Keratinocyte (primary cell): ENCODE measurements around the gene ADCY10.

Source experiments
- CTCF ChIP-seq, 3 experiments: IDR thresholded peaks in 1 of 3; conservative IDR thresholded peaks in 1 of 3; optimal IDR thresholded peaks in 1 of 3; 2 replicates in 2 of 3; 3 replicates in 1 of 3; pipeline versions ENCODE3 to v1.5.1; 2011; ENCODE audit warnings: low read length in 3 of 3, mild to moderate bottlenecking in 3 of 3, moderate library complexity in 2 of 3, control low read depth in 1 of 3, inconsistent platforms in 1 of 3; ENCODE audit not compliant: insufficient read depth in 2 of 3; ENCODE audit errors: extremely low read depth in 1 of 3
- EZH2 ChIP-seq: IDR thresholded peaks from one replicate; pipeline ENCODE4 v1.6.1; 2012; ENCODE audit warnings: inconsistent platforms, mild to moderate bottlenecking, low read length, moderate library complexity

GRCh38 chr1:167829868-167830267 lies 84.1 kb downstream of the ADCY10 start:
- TF ChIP-seq CTCF (optimal IDR thresholded peaks at IDR 0.05 in 1 of 3, IDR thresholded peaks at IDR 0.05 in 1 of 3, conservative IDR thresholded peaks at IDR 0.05 in 1 of 3; ENCODE audit: extremely low read depth in 1 of 3, insufficient read depth in 2 of 3, low read length in 3 of 3) (no peak), EZH2 (no peak)
